ENCODE results near the gene LAMA3.
"Not testable (repeated sequence)": the region's sequence is repeated elsewhere in the genome, so short reads cannot be mapped to it uniquely, and the experiment has no call there.

DNA sequence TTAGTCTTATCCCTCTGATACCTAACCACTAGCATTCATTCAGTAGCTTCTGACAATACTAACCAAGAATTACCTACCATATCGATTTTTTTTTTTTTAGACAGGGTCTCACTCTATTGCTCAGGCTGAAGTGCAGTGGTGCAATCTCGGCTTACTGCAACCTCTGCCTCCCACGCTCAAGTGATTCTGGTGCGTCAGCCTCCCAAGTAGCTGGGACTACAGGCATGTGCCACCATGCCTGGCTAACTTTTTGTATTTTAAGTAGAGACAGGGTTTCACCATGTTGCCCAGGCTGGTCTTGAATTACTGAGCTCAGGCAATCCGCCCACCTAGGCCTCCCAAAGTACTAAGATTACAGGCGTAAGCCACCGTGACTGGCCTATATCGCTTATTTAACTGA, 26.8 kb downstream of the LAMA3 start:
- TF ChIP-seq, protein P1, sequence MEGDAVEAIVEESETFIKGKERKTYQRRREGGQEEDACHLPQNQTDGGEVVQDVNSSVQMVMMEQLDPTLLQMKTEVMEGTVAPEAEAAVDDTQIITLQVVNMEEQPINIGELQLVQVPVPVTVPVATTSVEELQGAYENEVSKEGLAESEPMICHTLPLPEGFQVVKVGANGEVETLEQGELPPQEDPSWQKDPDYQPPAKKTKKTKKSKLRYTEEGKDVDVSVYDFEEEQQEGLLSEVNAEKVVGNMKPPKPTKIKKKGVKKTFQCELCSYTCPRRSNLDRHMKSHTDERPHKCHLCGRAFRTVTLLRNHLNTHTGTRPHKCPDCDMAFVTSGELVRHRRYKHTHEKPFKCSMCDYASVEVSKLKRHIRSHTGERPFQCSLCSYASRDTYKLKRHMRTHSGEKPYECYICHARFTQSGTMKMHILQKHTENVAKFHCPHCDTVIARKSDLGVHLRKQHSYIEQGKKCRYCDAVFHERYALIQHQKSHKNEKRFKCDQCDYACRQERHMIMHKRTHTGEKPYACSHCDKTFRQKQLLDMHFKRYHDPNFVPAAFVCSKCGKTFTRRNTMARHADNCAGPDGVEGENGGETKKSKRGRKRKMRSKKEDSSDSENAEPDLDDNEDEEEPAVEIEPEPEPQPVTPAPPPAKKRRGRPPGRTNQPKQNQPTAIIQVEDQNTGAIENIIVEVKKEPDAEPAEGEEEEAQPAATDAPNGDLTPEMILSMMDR (IDR thresholded peaks at IDR 0.05) = not testable (repeated sequence)
- not testable (repeated sequence) for TF ChIP-seq POLR2A (IDR thresholded peaks at IDR 0.05)

Data from adrenal gland (tissue), 5 donors.